Fibroblast of mammary gland (primary cell): Measurements from ENCODE around the gene PLEKHG2.

Experiments
- DNase-seq: peaks from one replicate; pipeline ENCODE4 v3.0.0-alpha.2; 2010; ENCODE audit warnings: low read depth
- H3K4me3 ChIP-seq: 2 replicates; pipeline ENCODE4 v1.5.1; 2011; ENCODE audit warnings: low read depth, mild to moderate bottlenecking, low read length, moderate library complexity; ENCODE audit not compliant: control insufficient read depth
- TF ChIP-seq, protein P1 (sequence below): conservative IDR thresholded peaks from 2 replicates; pipeline ENCODE4 v1.5.1; 2011; ENCODE audit warnings: low read depth, low read length, inconsistent platforms; ENCODE audit not compliant: control insufficient read depth, insufficient read depth

Gene PLEKHG2

DNA sequence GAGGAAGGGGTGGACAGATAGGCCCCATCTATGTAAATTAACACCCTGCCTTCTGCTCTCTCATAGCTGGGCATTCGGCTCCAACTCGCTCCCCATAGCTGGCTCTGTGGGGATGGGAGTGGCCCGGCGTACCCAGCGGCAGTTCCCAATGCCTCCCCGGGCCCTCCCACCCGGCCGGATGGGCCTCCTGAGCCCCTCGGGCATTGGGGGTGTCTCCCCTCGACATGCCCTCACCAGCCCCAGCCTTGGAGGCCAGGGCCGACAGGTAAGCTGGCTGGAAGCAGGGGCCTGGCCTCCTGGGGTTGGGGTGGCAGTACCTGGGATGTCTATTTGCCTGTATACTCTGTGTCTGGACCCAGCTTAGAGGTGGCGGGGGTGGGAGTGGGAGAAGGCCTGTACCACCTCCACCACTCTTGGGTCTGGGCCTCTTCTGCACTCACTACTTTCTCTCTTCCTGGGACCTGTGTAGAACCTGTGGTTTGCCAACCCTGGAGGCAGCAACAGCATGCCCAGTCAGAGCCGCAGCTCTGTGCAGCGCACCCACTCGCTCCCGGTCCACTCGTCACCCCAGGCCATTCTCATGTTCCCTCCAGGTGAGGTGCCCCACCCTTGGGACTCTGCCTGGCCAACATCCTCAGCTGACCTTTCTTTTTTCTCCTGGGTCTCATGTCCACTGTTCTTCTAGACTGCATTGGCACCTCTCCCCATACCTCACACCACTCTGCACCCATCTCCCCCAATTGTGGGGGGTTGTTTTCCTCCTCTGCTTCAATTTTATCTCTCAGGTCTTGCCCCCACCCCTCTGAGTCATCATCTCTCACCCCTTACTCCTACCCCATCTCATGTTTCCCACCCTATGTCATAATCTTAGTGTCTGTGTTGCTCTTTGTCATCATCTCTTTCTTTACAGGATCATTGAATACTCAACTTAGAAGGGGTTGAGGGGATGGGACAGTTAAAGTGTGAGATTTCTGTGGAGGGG, 31.7 kb upstream of the PLEKHG2 start:
- TF ChIP-seq, protein P1, sequence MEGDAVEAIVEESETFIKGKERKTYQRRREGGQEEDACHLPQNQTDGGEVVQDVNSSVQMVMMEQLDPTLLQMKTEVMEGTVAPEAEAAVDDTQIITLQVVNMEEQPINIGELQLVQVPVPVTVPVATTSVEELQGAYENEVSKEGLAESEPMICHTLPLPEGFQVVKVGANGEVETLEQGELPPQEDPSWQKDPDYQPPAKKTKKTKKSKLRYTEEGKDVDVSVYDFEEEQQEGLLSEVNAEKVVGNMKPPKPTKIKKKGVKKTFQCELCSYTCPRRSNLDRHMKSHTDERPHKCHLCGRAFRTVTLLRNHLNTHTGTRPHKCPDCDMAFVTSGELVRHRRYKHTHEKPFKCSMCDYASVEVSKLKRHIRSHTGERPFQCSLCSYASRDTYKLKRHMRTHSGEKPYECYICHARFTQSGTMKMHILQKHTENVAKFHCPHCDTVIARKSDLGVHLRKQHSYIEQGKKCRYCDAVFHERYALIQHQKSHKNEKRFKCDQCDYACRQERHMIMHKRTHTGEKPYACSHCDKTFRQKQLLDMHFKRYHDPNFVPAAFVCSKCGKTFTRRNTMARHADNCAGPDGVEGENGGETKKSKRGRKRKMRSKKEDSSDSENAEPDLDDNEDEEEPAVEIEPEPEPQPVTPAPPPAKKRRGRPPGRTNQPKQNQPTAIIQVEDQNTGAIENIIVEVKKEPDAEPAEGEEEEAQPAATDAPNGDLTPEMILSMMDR: no peak
- no peak overlapping the region for H3K4me3 ChIP-seq
- DNase-seq: no peak

DNA sequence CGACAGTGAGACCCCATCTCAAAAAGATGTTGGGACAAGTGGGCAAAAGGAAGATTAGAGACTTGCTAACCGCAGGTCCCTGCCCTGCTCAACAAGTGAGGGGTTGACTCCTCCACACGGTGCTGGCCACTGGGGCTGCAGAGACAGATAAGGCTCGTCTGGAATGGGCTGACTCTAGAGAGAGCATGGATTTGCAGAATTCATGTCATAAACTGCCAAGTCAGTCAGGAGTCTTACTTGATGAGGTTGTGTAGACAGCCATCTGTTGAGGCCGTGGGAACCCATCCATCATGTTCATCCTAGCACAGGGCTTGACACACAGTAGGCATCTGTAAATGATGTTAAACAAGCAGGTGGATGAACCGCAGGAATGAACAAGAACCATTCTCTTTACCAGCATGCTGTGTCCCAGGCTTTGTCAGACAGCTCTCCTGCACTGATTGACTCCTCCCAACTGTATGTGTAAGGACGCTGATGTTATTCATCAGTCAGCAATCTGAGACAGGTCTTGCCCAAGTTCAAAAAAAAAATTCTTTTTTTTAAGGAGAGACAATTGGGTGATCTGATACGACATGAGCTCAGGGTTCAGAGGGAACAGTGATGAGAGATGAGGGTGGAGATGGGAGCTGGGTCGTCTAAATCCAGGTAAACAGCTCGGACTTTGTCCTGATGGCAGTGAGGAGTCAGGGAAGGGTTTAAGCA, 30.4 kb upstream of the PLEKHG2 start:
- no peak overlapping the region for H3K4me3 ChIP-seq
- peak; percentile 31 for DNase-seq
- TF ChIP-seq, protein P1: no peak

DNA sequence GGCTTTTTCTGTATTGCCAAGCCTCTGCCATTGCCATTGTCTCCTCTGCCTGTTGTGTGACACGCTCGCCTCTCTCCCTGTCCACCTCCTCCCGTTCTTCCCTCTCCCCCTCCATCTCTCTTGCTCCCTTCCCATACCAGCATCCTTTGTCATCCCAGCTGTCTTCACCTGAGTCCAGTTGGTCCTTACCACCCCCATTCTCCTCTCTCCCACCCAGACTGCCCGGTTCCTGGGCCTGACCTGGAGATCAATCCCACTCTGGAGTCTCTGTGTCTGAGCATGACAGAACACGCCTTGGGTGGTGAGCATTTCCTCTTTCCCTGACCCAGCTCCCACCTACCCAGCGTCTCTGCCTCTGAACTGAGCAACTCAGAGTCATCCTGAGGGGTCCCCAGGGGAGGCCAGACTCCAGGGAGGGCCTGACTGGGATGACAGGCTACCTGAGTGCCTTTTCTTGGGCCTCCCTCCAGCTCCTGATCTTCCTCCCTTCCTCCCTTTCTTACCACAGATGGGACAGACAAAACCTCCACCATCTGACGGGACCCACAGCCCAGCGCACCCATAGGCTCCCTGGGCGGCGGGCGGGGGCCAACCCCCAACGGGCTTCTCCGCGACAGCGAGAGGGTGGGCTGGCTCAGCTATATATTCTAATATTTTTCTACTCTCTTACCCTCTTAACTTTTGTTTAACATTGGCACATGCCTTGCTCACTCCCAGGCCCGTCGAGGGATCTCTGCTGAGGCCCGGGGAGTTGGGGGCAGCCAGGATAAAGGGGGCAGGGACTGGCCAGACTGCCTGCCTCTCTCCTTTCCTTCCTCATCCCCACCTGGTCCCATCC, 29.3 kb upstream of the PLEKHG2 start:
- no peak overlapping the region for H3K4me3 ChIP-seq
- DNase-seq: no peak
- TF ChIP-seq, protein P1: no peak

DNA sequence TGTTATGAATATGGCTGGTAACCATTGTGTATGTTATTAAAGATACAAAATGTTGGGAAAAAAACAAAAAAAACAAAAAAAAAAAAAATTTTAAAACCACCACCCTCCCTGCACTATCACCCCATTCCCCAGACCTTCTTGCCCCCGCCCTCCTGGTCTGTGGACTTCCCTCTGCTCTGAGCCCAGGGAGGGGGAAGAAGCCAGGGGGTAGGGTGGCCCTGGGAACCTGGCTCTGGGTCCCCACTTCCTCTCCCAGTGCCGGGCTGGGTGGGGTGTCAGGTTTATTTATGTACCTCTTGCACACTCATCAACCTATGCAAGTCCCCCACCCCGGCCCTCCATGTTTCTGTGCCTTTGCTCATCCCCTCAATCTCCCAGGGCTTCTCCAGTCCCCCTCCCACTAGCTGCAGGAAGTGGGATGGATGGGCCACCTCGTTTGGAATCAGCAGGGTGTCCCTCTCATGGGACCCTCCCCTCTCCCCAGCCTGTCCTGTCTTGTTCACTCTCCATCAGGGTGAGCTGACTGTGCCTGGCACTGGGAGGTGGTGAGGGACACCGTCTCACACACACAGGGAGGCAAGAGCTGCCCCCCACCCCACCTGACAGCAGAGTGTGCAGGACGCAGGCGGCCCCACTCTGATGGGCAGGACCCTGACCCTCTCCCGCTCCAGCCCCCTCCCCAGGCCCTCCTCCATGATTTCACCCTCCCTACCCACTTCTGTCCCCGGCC, 27.5 kb upstream of the PLEKHG2 start:
- DNase-seq: no peak
- H3K4me3 ChIP-seq: no peak overlapping the region
- TF ChIP-seq, protein P1: no peak

DNA sequence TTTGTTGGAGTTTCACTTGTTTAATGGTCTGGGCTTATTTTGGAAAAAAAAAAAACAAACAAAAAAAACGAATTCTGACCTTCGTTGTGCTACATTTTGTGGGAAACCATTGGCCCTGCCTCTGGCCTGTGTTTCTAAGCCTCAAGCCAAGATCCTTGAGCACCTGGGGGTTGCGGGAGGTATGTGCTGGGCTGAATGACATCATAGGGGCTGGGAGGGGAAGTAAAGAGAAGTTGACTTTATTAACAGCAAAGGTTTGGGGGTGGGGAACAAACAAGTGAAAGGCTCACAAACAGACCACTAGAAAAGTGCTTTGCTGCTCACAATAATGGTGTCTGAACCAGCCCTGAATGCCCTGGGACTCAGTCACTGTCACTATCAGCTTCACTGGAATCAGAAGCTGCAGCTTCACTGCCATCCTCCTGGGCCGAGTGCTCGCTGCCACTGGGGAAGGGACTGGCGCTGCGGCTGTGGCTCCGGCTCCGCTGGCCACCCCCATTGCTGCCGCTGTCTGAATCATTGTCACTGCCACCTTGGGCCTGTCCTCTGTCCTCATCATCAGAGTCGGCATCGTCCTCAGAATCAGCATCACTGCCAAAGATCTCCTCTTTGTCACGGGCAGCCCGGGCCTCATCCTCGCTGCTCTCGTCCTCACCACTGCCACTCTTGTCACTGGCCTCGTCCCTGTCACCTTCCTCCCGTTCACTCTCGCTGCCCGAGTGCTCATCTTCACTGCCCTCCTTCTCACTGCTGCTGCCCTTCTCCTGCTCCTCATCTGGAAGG, 26.6 kb upstream of the PLEKHG2 start:
- DNase-seq: no peak
- no peak overlapping the region for H3K4me3 ChIP-seq
- TF ChIP-seq, protein P1: no peak

DNA sequence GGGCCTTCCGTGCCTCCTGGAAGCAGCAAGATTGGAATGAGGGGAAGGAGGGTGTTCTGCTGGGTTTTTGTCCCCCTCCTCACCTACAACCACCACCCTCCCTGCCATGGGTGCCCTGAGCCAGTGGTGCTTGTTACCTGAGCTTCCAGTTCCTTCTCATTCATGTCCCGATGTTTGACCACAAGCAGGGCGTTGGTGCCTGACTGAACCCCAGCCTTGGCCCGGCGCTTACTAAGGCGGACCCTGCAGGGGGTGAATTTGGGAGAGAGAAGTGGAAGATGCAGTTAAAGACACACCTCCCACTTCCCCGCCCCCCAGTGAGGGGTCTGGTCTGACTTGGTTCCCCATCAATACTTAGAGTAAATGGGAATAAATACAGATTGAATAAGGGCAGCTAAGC, 25.9 kb upstream of the PLEKHG2 start:
- TF ChIP-seq, protein P1: no peak
- H3K4me3 ChIP-seq: no peak overlapping the region
- DNase-seq: no peak
